Thyroid gland (tissue), 4 donors: ENCODE measurements around the gene NLK.

Experiments used
- POLR2A ChIP-seq, 2 donors: fragments of 450-650 bp; IDR thresholded peaks; one replicate each; pipeline ENCODE4 v1.6.1; 2017; ENCODE audit warnings: antibody characterized with exemption in 2 of 2, mild to moderate bottlenecking in 2 of 2, moderate library complexity in 1 of 2
- TF ChIP-seq, protein P1 (sequence below), 6 experiments: fragments of 200-600 bp in 3 of 6; fragments of 450-650 bp in 3 of 6; sonication (generic) in 3 of 6; IDR thresholded peaks; one replicate each; pipeline ENCODE4 v1.5.1; 2016 to 2019; ENCODE audit warnings: antibody characterized with exemption in 6 of 6, mild to moderate bottlenecking in 2 of 6, inconsistent platforms in 1 of 6, moderate library complexity in 1 of 6

DNA sequence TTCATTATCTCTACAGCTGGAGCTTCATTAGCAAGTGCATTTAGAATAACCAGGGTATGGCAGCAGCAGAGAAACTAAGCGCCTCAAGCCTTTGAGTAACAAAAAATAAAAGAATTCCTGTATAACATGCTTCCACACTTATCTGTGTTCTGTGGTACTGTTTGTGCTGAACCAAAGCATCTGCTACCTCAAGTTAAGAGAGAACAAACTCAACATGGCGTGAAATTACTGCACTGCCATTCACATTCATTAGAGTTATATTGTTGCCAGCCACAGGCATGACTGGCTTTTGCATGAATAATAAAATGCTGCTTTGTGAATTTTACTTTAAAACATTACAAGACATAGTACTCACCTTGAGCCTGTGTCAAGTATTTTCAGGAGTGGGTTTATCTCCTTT is 76.6 kb downstream of the NLK start:
- TF ChIP-seq, protein P1, sequence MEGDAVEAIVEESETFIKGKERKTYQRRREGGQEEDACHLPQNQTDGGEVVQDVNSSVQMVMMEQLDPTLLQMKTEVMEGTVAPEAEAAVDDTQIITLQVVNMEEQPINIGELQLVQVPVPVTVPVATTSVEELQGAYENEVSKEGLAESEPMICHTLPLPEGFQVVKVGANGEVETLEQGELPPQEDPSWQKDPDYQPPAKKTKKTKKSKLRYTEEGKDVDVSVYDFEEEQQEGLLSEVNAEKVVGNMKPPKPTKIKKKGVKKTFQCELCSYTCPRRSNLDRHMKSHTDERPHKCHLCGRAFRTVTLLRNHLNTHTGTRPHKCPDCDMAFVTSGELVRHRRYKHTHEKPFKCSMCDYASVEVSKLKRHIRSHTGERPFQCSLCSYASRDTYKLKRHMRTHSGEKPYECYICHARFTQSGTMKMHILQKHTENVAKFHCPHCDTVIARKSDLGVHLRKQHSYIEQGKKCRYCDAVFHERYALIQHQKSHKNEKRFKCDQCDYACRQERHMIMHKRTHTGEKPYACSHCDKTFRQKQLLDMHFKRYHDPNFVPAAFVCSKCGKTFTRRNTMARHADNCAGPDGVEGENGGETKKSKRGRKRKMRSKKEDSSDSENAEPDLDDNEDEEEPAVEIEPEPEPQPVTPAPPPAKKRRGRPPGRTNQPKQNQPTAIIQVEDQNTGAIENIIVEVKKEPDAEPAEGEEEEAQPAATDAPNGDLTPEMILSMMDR (IDR thresholded peaks at IDR 0.05) = no peak
- TF ChIP-seq POLR2A (IDR thresholded peaks at IDR 0.05) = no peak
